ENCODE measurements around the gene EPHA3. TPM values are rescaled to one million over a fixed set of nuclear protein-coding genes. Genes with fewer than 3 reads are reported as not detected.

EPHA3 gene
- total and polyA plus RNA-seq, 10 of the 15 experiments (the other 5 are each of a cell fraction or from before 2014, with no cell fraction given): 0.03 to 39.0 (median 0.07) TPM; not detected in 4

DNA sequence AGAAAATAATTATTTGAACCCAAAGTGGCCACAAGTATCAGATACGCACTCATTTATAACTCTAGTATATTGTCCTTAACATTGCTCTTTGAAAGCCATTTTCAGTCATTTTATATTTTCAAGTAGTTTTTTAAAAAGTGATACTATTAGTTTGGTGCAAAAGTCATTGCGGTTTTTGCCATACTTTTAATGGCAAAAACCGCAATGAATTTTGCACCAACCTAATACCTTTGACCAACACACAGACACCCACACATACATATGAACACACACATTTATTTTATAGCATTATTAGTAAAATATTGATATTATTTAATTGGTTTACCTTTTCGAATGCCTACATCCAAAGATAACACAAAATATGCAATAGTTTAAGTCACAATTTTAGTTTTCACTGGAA, 154.3 kb downstream of the EPHA3 start:
- no peaks in the 10 kb centered on the region for H4K20me1 ChIP-seq (ENCODE audit: control insufficient read depth, insufficient read depth)
- no peak overlapping the region for H3K27ac ChIP-seq (ENCODE audit: control insufficient read depth, insufficient read depth)
- H3K4me1 ChIP-seq (ENCODE audit: control insufficient read depth, insufficient read depth, low read length): no peaks in the 10 kb centered on the region
- FAIRE-seq (no peak), ATAC-seq (no peak), DNase-seq (ENCODE audit: low read depth, low spot score) (no peak)
- SMC1A ChIA-PET (ENCODE audit: uncharacterized antibody, unreplicated experiment): no interaction called here
- in situ Hi-C loops (cut with MboI): no loop called here
- no peaks in the 10 kb centered on the region for H3K27me3 ChIP-seq (replicated peaks in 1 of 2; ENCODE audit: control insufficient read depth in 2 of 2, insufficient read depth in 2 of 2, low read length in 1 of 2)
- POLR2A ChIA-PET: no interaction called here
- CTCF ChIA-PET: no interaction called here
- no TSS peak for BruUV-seq (replicated peaks)
- no peaks in the 10 kb centered on the region for H3K79me2 ChIP-seq (ENCODE audit: control insufficient read depth, insufficient read depth, low read length)
- H3K36me3 ChIP-seq (ENCODE audit: control insufficient read depth in 2 of 2, insufficient read depth in 2 of 2, low read length in 1 of 2): no peaks in the 10 kb centered on the region
- H3K9ac ChIP-seq (ENCODE audit: control insufficient read depth, insufficient read depth, low read length): no peak overlapping the region
- RAD21 ChIA-PET (ENCODE audit: unreplicated experiment): no interaction called here
- no peak overlapping the region for H3K4me2 ChIP-seq (ENCODE audit: control insufficient read depth, insufficient read depth)
- intact Hi-C loops (cut with micrococcal nuclease; ENCODE audit: unreplicated experiment): loop anchor here (2.0 kb wide), 1 partner anchor 137 kb away; no protein-coding TSS in a partner anchor
- no peak overlapping the region for H3K4me3 ChIP-seq
- H3K9me3 ChIP-seq (replicated peaks; ENCODE audit: control insufficient read depth, insufficient read depth, low read length): no peaks in the 10 kb centered on the region
- WGBS (ENCODE audit: insufficient coverage, insufficient replicate concordance, low lambda C conversion rate, missing lambda C conversion rate): 36% methylated on average over 4 of the region's 4 CpGs
- no peak for TF ChIP-seq TCF7 (IDR thresholded peaks at IDR 0.05; ENCODE audit: borderline replicate concordance)
- no peak for TF ChIP-seq FOS (IDR thresholded peaks at IDR 0.05; ENCODE audit: borderline replicate concordance, extremely low read depth, insufficient read length)
- H2AFZ ChIP-seq (ENCODE audit: control insufficient read depth, low read depth, low read length): no peak overlapping the region

DNA sequence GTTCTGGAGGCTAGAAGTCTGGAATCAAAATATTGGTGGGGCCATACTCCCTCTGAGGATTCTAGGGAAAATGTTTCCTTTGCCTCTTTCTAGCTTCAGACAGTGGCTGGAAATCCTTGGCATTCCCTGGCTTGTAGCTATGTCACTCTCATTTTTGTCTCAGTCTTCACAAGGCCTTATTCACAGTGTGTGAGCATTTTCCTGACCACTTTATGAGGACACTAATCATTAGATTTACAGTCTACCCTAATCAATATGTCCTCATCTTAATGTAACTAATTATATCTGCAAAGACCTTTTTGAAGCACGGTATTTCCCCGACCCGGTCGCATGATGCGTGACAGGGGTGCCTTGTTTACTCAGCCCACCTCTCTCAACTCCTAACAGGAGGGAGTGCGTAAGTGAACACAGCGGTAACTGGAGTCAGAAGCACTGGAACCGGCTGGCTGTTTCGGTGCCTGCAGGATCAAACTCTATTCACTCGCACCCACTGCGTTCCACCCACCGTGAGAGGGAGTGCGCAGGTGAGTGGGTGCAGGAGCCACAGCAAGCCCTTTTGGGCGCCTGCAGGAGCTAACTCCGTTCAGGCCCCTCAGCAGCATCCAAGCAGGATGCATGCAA, 155.0 kb downstream of the EPHA3 start:
- Histone ChIP-seq H3K4me3 (no peak overlapping the region), H2AFZ (ENCODE audit: control insufficient read depth, low read depth, low read length) (no peak overlapping the region), H3K9ac (ENCODE audit: control insufficient read depth, insufficient read depth, low read length) (no peak overlapping the region), H4K20me1 (ENCODE audit: control insufficient read depth, insufficient read depth) (no peaks in the 10 kb centered on the region), H3K27ac (ENCODE audit: control insufficient read depth, insufficient read depth) (no peak overlapping the region), H3K36me3 (ENCODE audit: control insufficient read depth in 2 of 2, insufficient read depth in 2 of 2, low read length in 1 of 2) (no peaks in the 10 kb centered on the region), H3K4me1 (ENCODE audit: control insufficient read depth, insufficient read depth, low read length) (no peaks in the 10 kb centered on the region), H3K4me2 (ENCODE audit: control insufficient read depth, insufficient read depth) (no peak overlapping the region), H3K27me3 (replicated peaks in 1 of 2; ENCODE audit: control insufficient read depth in 2 of 2, insufficient read depth in 2 of 2, low read length in 1 of 2) (no peaks in the 10 kb centered on the region), H3K79me2 (ENCODE audit: control insufficient read depth, insufficient read depth, low read length) (no peaks in the 10 kb centered on the region), H3K9me3 (replicated peaks; ENCODE audit: control insufficient read depth, insufficient read depth, low read length) (no peaks in the 10 kb centered on the region)
- in situ Hi-C loops (cut with MboI) (no loop called here), intact Hi-C loops (cut with micrococcal nuclease; ENCODE audit: unreplicated experiment) (loop anchor here (2.0 kb wide), 1 partner anchor 138 kb away; no protein-coding TSS in a partner anchor)
- 76% methylated on average over 15 of the region's 15 CpGs for WGBS (ENCODE audit: insufficient coverage, insufficient replicate concordance, low lambda C conversion rate, missing lambda C conversion rate)
- ChIA-PET CTCF (no interaction called here), RAD21 (ENCODE audit: unreplicated experiment) (no interaction called here), POLR2A (no interaction called here), SMC1A (ENCODE audit: uncharacterized antibody, unreplicated experiment) (no interaction called here)
- DNase-seq (ENCODE audit: low read depth, low spot score): no peak
- ATAC-seq: no peak
- TF ChIP-seq ETV6 (conservative IDR thresholded peaks at IDR 0.05 in 1 of 2, IDR thresholded peaks at IDR 0.05 in 1 of 2; ENCODE audit: borderline replicate concordance in 1 of 2, low read depth in 1 of 2): no peak
- no peak for TF ChIP-seq MXI1 (IDR thresholded peaks at IDR 0.05; ENCODE audit: low read depth, low read length)
- no peak for TF ChIP-seq SUZ12 (IDR thresholded peaks at IDR 0.05; ENCODE audit: unreplicated experiment)
- no peak for TF ChIP-seq KDM1A (IDR thresholded peaks at IDR 0.05; ENCODE audit: borderline replicate concordance)
- no peak for TF ChIP-seq RAD21 (IDR thresholded peaks at IDR 0.05; ENCODE audit: insufficient read depth, low read depth, low read length)
- TF ChIP-seq EZH2 (IDR thresholded peaks at IDR 0.05; ENCODE audit: borderline replicate concordance, control insufficient read depth, low read depth, low read length): no peak
- TF ChIP-seq CBFB (IDR thresholded peaks at IDR 0.05; ENCODE audit: low read depth): no peak
- FAIRE-seq: no peak
- no TSS peak for BruUV-seq (replicated peaks)

Measured in GM12878 (cell line).